GM19239 (cell line): ENCODE results near the gene KCNH4.
"Not testable (repeated sequence)": the region's sequence is repeated elsewhere in the genome, so short reads cannot be mapped to it uniquely, and the experiment has no call there.

ENCODE experiments used
- DNase-seq: peaks from one replicate; pipeline ENCODE4 v3.0.0; 2011; ENCODE audit warnings: low spot score; ENCODE audit not compliant: insufficient read length
- FAIRE-seq: peaks from 2 replicates; lab custom pipeline; 2011; peaks lifted over from hg19 to GRCh38; lab: Jason Lieb, UNC

KCNH4 gene

DNA sequence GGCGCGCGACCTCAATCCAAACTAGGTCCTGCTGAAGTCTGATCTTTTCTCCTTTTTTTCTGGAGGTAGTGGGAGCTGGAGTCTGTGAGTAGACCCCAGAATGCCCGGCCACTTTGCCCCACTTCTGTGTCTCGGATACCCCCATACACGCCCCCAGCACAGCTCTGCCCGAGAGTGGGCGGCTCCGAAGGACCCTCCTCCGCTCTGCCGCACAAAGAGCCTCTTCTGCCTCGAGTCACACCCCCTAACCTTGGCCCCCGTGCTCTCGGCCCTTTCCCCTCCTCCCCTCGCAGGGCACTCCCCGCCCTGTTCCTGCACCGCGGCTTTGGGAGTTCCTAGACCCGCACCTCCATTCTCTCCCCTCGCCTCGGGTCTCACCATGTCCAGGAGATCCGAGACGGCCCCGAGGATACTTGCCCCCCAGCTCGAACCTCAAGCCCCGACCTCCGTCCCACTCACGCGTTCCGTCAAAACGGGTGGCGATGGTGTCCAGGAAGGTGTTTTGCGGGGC lies 476 bp downstream of the KCNH4 start:
- no peak for FAIRE-seq
- DNase-seq, result no peak

DNA sequence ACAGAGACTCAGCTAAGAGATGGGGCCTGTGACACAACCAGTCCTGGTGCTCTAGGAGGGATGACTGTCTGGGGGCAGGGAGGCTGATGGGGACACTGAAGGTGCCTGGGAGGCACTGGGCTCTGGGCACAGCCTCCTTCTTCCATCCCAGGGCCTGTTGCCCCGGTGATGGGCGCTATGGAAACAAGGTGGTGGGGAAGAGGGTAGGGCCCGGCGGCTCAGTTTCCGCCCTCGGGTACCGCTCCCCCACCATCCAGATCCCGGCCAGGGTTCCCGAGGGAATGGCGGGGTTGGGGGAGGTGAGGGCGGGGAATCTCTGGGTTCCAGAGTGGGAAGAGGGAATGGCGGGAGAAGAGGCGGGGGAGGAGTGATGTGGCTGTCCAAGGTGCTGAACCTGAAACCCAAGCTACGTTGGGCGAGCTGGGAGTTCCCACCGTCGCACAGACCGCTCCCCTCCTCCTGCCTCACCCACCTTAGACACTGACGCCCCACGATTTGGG lies 981 bp downstream of the KCNH4 start:
- FAIRE-seq, result no peak
- no peak for DNase-seq

DNA sequence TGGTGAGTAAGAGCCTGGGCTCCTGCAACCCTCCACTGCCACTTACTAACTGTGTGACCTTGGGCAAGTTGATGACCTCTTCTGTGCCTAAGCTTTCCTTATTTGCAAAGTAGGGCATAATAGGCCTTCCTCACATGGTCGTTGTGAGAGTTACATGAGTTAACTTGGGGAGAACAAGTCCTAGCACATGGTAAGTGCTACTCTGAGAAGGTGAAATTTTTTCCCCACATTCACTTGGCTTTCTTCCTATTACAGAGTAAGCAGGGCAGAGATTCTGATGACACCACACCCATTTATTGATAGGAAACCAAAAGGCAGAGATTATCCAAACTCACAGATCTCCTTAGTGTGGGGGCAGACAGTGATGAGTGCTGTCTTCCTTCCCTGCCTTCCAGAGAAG lies 1.6 kb downstream of the KCNH4 start:
- DNase-seq, result no peak
- FAIRE-seq, result no peak

DNA sequence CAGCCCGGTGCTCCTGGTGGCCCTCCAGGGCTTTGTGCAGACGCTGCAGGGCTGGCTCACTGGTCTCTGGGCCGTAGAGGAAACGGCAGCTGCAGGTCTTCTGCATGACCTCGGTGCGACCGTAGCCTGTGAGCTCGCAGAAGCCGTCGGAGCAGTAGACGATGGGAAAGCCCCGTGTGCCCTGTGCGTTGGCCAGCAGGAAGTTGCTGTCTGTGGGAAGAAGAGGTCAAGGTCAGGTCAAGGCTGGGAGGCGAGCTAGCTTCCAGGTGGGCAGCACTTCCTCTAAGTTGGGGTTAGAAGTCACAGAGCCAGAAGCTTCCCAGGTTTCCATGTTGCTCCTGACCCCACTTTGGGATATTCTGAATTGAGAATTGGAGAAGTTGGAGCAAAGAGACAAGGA lies 2.1 kb downstream of the KCNH4 start:
- FAIRE-seq (peak; percentile 75), DNase-seq (peak; percentile 54)

DNA sequence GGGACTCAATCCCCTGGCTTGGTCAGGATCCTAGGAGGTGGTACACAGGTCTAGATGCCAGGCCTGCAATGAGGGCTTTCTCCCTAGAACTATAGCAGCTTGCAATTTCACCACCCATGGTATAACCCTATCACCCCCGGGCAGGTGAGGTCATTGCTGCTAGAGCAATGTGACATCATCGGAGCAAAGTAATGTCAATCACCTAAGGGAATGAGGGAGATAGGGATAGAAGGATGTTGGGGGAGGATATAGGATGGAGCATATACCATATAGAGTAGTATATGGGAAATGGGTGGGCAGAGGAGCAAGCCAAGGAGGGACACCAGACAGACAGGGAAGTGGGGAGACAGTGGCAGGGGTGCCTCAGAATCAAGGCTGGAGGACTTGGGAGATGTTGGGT lies 3.3 kb downstream of the KCNH4 start:
- FAIRE-seq, result no peak

DNA sequence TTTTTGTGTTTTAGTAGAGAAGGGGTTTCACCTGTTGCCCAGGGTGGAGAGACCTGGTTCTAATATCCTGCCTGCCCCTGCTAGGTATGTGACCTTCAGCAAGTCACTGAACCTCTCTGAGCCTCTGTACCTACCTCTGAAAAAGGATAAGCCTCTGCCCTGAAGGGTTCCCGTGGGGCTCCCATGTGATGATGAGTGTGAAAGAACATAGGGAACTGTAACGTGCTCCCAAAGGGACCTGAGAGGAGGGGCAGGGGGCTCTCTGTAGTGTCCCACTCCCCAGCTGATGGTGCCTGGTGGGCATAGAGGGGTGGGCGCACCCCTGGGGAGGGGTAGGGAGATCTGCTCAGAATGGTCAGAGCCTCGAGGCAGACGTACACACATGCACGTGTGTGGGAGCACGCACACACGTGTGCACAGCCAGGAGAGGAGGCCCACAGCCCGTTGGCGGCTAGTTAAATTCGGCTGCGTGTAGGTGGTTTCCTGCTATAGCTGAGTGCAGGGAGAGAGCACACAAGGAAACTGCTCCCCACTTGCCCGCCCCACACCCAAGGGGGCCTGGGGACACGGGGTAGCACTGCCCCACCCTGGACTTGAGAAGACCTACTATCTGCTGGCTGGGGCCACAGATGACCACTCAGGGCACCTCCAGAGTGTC lies 6.7 kb downstream of the KCNH4 start:
- FAIRE-seq (no peak), DNase-seq (no peak)

More for the DNA sequence above, 3.3 kb downstream of the KCNH4 start:
- no peak for DNase-seq

DNA sequence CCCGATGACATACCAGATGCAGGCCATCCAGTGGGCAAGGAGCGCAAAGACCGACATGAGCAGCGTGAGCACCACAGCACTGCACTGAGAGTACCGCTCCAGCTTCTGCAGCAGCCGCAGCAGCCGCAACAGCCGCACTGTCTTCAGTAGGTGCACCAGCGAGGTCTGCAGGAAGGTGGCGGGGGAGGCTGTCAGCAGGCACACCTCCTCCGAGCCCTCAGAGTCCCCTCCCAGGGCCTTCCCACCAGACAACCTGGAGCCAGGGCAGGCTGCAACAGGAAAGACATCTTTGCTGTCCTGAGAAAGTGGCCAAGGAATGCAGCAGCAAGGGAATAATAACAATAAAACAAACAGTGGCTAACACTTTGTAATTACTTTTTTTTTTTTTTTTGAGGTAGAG lies 9.1 kb downstream of the KCNH4 start:
- no peak for FAIRE-seq
- no peak for DNase-seq

DNA sequence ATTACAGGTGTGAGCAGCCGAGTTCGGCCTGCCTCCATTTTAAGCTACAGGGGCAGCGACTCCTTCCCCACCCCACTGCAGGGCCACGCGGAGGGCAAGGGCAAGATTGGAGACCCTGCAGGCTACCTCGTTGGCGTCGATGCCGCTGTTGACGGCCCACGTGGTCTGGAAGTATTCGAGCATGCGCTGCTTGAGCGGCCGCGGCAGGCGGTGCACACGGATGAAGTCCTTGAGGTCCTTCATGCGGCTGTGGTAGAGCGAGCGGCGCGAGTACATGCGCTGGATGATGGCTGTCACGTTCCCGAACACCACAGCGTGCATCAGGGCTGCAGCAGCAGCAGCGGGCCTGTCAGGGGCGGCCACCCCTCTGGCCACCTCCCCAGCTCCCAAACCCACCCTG lies 11.6 kb downstream of the KCNH4 start:
- FAIRE-seq (no peak), DNase-seq (no peak)

DNA sequence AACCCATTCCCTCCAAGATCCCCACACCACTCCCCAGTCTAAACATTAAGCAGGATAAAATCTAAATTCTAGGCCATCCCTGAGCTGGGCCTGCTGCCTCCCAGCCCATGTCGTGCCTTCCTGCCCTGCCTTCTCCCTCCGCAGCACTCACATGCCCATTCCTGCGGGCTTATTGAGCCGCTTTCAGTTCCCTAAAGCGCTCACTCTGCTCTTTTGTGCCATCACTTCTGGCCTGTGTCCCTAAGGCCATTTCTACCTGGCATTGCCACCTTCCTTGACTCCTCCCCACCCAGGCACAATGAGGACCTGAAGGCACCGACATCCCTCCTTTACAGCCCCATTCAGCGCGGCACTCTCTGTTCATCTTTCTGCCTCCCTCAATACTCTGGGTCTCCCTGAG lies 13.1 kb downstream of the KCNH4 start:
- FAIRE-seq (no peak), DNase-seq (no peak)

DNA sequence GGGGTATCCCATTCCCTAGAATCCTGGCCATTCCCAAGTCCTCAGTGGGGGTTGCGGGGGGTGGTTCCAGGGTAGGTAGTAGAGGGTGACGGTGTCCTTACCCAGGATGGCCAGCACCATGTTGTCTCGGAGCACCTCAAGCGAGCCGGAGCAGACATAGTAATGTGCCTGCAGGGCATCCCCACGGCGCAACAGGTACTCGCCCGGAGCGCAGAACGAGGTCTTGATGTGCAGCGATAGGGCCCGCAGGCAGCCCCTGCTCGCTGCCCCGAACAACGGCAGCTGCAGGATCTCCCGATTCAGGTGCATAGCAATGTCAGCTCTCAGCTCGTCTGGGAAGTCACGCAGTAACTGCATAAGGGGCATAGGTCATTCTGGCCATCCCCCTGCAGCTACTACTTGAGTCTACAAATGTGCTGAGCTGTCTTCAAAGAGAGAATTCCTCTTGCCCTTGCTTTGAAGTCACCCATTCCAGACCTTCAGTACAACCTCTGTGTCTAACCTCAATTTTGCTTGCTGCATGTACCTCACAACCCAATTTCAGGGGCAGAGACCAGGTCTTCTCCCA lies 14.7 kb downstream of the KCNH4 start:
- DNase-seq (no peak), FAIRE-seq (no peak)

DNA sequence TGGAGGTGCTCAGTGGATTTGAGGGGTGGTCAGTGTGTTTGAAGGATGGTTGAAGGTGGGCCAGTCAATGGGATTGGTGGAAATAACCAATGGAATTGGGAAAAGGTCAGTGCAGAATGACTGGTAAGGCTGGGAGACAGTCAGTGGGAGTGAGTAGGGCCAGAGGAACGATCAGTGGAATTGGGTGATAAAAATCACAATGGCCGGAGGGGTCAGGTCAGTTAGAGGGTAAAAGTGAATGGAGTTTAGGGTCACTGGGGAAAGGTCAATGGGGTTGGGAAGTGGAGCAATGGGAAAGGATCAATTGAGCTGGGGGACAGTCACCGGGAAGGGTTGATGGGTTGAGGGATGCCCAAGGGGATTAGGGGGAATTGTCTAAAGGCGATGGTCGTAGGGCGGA lies 15.2 kb downstream of the KCNH4 start:
- DNase-seq (no peak), FAIRE-seq (no peak)

DNA sequence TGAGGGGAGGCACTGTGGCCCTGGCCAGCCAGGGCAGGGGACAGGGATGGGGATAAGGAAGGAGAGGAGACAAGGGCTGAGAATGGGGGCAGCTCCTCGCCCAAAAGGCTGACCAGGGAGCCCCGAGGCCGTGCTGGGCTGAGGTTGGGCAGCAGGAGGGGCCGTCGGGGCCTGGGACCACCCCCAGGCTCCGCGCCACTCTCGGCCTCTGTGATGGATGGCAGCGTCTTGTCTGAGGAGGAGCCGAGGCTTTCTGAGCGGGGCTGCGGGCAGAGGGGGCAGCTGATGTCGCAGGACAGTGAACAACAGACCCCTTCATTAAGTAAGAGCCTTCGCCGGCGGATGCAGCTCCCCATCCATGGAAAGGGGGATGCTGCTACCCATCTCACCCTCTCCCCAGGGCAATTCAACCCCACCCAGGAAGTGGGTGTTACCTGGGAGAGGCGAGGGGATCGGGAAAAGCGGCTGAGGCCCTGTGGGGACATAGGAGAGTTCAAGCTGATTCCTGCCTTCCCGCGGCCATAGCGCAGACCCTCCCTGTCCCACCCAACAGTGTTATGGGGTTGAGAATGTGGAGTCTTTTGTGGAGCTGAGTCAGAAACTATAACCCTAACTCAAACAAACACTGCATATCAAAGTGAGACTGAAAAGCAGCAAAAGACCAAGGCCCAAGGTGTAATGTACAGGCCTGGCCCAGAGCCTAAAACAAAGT lies 17.1 kb downstream of the KCNH4 start:
- no peak for FAIRE-seq

DNA sequence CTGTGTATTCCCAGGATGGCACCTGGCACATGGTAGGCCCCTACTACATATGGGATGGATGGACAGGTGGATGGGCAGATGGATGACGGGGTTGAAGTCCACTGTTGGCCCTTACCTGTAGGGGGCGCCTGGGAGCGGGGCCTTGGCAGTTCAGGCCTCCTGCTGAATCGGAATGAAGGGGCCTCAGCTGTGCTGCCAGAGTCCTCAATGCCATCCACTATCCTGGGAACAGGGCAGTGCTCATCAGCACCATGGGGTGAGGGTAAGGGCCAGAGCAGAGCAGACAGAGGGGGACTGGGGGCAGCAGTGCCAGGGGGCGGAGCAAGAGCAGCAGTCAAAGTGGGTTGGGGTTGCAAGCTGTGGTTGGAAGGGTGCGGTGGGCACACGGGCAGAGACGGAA lies 17.8 kb downstream of the KCNH4 start:
- no peak for DNase-seq
- FAIRE-seq, result no peak

More for the DNA sequence above, 17.1 kb downstream of the KCNH4 start:
- no peak for DNase-seq

DNA sequence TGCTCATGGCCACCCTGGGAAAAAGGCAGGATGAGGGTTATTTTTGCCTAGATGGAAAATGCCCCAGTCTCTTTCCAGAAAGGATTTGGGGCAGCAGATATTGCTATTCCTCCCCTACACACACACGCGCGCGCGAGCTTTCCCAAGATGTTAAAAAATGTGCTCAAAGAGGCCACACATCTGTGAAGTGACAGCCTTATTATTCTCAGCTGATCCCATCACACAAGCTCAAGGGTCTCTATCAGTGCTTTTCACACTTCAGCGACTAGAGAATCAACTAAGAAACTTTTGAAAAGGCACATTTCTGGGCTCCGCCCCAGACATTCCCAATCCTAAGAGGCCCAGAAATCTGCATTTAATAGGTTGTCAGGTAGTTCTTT lies 20.4 kb downstream of the KCNH4 start:
- no peak for FAIRE-seq
- no peak for DNase-seq

DNA sequence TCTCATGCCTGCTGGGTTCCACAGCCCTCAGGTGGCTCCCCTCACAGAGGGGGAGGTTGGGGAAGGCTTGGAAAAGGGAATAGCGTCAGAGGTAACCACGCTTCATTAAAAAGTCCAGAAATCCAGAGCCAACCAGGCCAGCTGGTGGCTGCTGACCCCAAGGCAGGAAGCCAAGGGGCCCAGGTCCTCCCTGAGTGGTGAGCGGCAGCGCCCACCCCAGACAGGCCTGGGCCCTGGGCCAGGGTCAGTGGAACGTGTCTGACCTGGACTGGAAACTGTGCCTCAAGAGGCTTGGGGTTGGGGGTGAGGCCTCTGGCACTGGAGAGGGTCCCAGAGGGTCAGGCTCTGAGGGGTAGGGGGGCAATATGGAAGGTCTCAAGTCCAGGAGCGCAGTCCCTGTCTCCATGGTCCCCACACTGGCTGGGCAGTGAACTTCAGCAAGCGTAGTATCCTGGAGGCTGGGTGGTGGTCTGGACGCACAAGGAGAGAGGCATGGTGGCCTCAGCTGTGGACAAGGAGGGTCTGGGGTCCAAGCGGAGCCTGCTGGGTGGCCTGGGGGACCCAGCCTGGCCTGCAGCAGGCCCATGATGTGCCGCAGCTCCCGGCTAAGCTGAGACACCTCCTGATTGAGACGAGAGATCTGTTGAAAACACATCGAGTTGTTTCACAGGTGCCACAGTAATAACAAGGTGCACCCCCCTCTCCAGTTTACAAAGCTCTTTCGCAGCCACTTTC lies 21.0 kb downstream of the KCNH4 start:
- DNase-seq (no peak), FAIRE-seq (no peak)

DNA sequence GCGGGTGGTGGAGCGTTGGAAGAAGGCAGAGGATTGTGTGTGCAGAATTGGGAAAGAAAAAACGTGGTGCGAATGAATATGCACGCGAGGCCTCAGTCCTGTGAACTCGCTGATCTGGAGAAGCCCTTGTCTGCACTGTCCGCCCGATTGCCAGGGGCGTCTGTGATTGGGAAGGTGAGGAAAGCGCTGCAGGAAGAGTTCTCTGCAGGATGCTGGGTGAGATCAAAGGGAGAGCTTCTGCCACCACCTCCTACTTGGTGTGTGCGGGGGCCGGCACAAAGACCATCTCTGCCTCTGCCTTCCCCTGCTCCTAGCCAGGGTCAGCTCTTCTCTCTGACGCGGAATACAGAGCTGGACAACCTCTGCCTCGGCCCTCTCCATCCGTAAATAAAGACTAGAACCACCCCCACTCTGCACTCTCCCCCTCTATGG lies 25.3 kb downstream of the KCNH4 start:
- no peak for FAIRE-seq

DNA sequence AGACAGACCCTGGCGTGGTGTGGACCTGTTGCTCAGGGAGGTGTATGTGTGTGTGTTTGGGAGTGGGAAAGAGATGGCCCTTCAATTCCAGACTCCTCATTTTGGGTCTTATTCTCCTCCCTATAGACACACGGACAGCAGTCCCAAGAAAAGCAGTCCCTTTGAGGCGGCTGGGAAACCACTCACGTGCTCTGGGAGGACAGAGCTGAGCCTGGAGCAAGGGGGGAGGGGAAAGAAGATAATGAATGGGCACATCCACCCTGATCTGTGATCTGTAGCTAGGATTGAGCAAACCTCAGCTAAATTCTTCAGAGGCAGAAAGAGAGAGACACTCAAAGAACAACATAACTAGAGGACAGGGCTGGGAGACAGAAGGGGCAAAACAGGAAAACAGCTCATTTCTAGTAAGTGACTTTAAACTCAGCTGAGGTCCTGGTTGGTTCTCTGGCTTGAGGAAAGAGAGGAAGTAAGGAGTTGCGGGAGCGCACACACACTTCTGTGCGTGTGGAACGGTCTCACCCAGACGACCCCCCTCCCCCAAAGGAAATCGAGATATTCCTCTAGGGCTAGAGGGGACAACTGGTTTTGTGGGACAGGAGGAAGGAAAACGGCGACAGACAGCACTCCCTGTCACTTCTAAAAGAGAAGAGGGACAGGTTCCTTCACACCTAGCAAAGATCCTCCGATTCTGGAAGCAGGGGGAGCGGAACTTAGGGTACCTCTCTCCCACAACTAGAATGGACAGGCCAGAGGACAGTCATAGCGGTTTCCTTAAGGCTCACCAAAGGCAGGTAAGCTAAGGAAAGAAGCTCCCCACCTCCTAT lies 26.8 kb downstream of the KCNH4 start:
- no peak for FAIRE-seq

More for the DNA sequence above, 25.3 kb downstream of the KCNH4 start:
- no peak for DNase-seq

DNA sequence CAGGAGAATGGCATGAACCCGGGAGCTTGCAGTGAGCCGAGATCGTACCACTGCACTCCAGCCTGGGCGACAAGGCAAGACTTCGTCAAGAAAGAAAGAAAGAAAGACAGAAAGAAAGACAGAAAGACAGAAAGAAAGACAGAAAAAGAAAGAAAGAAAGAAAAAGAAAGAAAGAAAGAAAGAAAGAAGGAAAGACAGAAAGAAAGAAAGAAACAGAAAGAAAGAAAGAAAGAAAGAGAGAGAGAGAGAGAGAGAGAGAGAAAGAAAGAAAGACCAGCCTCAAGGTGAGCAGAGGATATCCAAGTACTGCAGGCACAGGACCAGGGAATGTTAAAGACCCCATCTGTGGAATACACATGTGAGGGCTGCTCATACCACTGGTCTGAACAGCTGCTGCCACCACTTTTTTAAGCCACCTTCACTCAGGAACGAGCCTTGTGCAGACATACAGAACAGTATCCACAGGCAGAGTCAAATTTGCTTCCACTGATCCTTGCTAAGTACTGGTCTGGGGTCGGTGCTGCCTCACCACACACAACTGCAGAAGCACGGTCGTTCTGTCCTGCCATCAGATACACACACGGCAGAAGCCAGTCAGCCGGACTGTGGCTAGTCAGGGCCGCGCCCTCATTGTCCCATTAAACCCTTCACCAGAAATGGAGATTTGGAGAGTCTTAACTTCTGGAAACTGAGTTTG lies 33.9 kb downstream of the KCNH4 start:
- DNase-seq, result no peak
- FAIRE-seq, result no peak

More for the DNA sequence above, 26.8 kb downstream of the KCNH4 start:
- DNase-seq, result no peak

DNA sequence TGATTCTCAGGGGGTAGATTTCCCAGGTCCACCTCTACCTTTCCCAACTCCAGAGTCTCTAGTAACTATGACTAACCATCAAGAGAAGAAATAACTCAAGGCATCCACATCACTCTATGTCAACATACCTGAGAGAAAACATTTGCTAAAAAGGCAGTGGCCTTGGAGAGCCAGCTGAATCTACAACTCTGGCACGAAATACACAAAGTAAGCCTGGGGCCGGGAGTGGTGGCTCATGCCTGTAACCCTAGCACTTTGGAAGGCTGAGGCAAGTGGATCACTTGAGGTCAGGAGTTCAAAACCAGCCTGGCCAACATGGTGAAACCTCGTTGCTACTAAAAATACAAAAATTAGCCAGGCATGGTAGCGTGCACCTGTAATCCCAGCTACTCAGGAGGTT lies 37.8 kb downstream of the KCNH4 start:
- FAIRE-seq, DNase-seq: not testable (repeated sequence)
